Right renal pelvis (tissue), 4 donors: Measurements from ENCODE around the gene NKX1-2. TPM values are rescaled to one million over a fixed set of nuclear protein-coding genes. Genes with fewer than 3 reads are reported as not detected.

Experiments
- DNase-seq, 4 donors: peaks; one replicate each; pipeline ENCODE4 v3.0.0-alpha.2; 2013; ENCODE audit warnings: low read depth in 4 of 4, low spot score in 3 of 4, missing footprints in 1 of 4
- polyA plus RNA-seq, 4 donors: library from polyadenylated mRNA; unstranded; fragments of 120-200 nt; gene quantifications; one replicate each; pipeline ENCODE4 v1.2.1, GENCODE V29; 2013; ENCODE audit not compliant: insufficient read length in 4 of 4

NKX1-2 gene
- polyA plus RNA-seq, 4 donors, result 0.01 TPM; not detected in 3

- DNase-seq, result peak; percentile 91 to 94 (median 93)
Measured at GRCh38 chr10:124418726-124419501, 30.9 kb downstream of the NKX1-2 start, which contains the start of gene OAT. TSS of gene OAT (minus strand) at chr10:124418923. CDS start at chr10:124412171, 6,752 bp downstream.

- DNase-seq, result peak; percentile 27 to 54 (median 28)
Measured at GRCh38 chr10:124417895-124418725, 31.7 kb downstream of the NKX1-2 start.

DNA sequence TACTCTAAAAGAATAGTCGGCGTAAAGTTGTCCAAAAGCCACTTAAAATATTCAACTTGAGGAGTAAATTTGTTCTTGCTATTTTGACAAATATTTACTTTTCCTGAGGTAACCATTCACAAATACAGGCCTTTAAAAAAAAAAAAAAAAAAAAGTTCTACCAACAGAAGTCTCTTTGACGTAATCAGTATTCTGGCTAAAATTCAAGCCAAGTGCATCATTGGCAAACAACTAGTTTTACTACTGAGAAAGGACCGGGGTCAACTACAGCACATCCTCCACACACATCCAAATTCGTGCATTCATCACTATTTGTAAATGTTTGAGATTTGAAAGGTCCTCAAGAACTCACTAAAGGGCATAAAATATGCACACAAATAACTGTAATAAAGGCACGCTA, 33.1 kb downstream of the NKX1-2 start:
- no peak for DNase-seq

GRCh38 chr10:124415210-124415609, 34.6 kb downstream of the NKX1-2 start:
- no peak for DNase-seq

GRCh38 chr10:124414076-124414475, 35.8 kb downstream of the NKX1-2 start:
- DNase-seq, result no peak

GRCh38 chr10:124409696-124410095, 40.1 kb downstream of the NKX1-2 start:
- no peak for DNase-seq

GRCh38 chr10:124408357-124408756, 41.5 kb downstream of the NKX1-2 start:
- no peak for DNase-seq

- DNase-seq, result no peak
Measured at GRCh38 chr10:124407456-124407855, 42.4 kb downstream of the NKX1-2 start.

DNA sequence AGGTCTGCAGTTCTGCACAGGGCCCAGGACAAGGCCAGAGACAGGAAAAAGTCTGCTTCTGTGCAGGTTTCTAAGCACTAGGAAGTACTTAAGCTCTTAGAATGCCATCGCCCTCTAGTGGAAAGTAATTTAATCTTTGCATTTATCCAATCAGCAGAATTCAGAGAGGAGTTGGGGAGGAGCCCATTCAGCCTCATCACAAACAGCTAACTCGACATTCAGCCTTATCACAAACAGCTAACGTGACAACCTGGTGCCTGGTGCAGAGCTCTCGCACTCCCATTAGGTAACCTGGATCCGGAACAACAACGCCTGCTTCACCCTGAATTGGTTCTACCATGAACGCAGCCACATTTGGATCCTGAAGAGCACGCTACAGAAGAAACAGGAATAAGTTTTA, 46.3 kb downstream of the NKX1-2 start:
- DNase-seq, result peak; percentile 47 to 74 (median 72)

GRCh38 chr10:124402273-124402672, 47.6 kb downstream of the NKX1-2 start:
- no peak for DNase-seq

GRCh38 chr10:124401633-124402032, 48.2 kb downstream of the NKX1-2 start:
- no peak for DNase-seq

Other genes starting within 250 kb of the NKX1-2 start
- 100 to 1,000 TPM in 2 of 4 donors, 10 to 100 TPM in 2; 83.9 to 110 (median 102) TPM for gene OAT, start 31.1 kb downstream of the NKX1-2 start, polyA plus RNA-seq
- 10 to 100 TPM; 18.1 to 23.5 (median 21.8) TPM for gene LHPP, start 11.8 kb upstream of the NKX1-2 start, polyA plus RNA-seq